ENCODE measurements around the gene PSMB1.
"Not testable (repeated sequence)": the region's sequence is repeated elsewhere in the genome, so short reads cannot be mapped to it uniquely, and the experiment has no call there.

The PSMB1 gene

DNA sequence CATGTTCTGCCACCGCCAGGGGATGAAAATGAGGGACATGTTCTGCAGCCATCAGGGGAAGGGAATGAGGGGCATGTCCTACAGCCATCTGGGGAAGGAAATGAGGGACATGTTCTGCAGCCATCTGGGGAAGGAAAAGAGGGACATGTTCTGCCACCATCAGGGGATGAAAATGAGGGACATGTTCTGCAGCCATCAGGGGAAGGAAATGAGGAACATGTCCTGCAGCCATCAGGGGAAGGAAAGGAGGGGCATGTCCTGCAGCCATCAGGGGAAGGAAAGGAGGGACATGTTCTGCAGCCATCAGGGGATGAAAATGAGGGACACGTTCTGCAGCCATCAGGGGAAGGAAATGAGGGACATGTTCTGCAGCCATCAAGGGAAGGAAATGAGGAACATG lies 50.8 kb downstream of the PSMB1 start:
- DNase-seq: not testable (repeated sequence)

DNA sequence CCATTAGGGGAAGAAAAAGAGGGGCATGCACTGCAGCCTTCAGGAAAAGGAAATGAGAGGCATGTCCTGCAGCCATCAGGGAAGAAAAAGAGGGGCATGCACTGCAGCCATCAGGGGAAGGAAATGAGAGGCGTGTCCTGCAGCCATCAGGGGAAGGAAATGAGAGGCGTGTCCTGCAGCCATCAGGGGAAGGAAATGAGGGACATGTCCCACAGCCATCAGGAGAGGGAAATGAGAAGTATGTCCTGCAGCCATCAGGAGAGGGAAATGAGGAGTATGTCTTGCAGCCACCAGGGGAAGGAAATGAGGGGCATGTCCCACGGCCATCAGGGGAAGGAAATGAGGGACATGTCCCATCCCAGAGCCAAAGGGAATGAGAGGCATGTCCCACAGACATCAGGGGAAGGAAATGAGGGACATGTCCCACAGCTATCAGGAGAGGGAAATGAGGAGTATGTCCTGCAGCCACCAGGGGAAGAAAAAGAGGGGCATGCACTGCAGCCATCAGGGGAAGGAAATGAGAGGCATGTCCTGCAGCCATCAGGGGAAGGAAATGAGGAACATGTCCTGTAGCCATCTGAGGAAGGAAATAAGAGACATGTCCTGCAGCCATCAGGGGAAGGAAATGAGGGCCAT lies 52.0 kb downstream of the PSMB1 start:
- no peak for DNase-seq

DNA sequence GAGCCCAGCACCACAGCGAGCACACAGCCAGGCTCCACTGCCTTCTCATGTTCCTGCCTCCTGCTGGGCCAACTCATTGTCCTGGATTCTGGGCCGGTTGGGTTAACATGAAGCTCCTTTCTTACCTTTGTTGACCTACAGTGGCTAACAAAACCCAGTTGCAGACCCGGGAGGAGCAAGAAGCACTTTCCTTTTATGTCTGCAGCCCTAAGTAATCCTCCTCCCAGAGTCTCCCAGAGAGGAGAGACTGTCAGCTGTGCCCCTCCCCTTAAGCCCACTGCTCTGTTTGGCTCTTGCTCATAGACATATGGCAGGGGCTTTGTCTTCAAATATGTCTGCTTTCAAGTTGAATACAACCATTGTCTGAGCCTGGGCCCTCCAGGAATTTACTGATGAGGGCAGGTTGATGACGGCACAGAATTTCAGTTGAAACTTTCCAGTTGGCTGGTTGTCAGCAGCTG lies 55.2 kb downstream of the PSMB1 start:
- DNase-seq: peak; percentile 45

DNA sequence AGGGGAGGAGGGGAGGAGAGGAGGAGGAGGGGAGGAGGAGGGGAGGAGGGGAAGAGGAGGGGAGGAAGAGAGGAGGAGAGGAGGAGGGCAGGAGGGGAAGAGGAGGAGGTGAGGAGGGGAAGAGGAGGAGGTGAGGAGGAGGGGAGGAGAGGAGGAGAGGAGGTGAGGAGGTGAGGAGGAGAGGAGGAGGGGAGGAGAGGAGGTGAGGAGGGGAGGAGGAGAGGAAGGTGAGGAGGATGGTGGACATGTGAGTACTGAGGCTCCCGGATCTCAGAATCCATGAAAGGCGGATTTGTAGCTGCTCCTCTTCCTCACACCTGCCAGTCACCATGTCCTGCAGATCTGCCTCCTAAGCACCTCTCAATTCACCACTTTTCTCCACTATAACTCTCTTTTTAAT lies 59.8 kb downstream of the PSMB1 start:
- DNase-seq: no peak

DNA sequence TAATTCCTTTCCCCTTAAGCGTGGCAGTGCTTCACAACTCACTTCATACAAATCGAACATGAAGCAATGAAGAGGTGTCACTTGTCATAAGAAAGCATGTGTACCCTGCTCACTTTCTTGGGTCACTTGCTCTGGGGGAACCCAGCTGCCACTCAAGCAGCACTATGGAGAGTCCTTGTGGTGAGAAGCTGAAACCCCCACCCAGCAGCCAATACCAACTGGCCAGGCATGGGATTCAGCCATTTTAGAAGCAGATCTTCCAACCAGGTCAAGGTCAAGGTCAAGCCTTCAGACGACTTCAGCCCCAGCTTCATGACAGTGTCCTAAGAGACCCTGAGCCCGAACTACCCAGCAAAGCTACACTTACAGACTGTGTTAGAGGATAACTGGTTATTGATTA lies 62.8 kb downstream of the PSMB1 start:
- DNase-seq: no peak

DNA sequence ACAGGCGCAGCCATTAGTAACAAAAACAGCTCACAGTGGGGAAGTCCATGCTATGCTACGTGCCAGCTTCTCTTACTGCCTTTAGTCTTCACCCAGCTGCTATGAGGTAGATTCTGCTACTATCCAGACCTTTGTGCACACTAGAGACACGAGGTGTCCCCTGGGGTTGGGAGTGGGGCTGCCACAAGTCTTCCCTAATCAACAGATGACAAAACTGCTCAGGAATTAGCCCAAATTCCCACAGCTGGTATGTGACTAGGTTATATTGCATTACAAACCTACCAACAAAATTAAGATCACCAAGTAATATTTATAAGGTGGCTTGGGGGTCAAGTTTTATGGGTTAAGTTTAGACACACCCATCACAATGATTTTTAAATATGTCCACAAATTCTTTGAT lies 63.3 kb downstream of the PSMB1 start:
- DNase-seq: no peak

DNA sequence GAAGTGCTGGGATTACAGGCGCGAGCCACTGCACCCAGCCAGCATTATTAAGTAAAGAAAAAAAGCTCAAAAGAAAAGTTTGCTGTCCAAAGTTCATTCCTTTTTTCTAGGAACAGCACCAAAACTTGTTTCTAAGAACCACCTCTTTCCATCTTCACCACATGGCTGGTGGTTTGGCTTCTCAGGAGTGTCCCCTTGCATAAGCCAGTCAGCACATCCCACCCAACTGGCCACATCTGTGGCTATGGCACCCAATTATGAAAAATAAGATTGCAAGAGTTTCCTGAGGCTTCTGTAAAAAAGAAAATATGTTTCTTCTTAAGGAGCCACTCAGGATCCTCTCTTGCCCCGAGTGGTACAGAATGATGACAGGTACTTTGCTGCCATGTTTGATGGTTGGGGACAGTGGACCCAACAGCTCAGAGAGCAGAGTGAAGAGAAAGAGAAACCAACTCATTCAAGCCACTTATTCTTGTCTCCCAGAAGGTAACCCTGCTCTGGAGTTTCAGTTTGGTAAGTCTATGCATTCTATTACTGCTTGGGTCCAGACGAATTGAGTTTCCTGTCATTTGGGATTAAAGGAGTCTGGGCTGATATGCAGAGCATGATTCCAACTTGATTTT lies 65.3 kb downstream of the PSMB1 start:
- DNase-seq: no peak

DNA sequence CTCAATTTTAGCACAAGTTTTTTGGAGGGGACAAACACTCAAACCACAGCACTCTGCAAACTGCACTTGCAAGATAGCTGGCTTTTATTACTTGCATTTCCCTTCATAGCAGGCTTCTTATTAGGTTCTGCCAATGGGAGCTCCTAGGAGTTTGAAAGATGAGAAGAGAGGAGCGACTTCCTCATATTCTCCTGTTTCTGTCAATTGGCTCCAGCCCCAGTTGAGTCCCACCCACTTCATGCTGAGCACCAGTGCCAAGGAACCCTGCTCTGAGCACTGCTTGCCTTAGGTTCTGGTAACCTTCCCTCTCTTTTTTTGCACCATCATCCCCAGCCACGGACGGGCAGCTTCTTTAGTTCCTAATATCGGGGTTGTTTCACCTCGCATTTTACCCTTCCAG lies 67.9 kb downstream of the PSMB1 start:
- no peak for DNase-seq

All from NCI-H1694 (cell line).